ENCODE measurements around the gene SETX. TPM values are rescaled to one million over a fixed set of nuclear protein-coding genes. Genes with fewer than 3 reads are reported as not detected.

Gene SETX
- total RNA-seq, 1 donor from 2014 or later, result 85.3 TPM

DNA sequence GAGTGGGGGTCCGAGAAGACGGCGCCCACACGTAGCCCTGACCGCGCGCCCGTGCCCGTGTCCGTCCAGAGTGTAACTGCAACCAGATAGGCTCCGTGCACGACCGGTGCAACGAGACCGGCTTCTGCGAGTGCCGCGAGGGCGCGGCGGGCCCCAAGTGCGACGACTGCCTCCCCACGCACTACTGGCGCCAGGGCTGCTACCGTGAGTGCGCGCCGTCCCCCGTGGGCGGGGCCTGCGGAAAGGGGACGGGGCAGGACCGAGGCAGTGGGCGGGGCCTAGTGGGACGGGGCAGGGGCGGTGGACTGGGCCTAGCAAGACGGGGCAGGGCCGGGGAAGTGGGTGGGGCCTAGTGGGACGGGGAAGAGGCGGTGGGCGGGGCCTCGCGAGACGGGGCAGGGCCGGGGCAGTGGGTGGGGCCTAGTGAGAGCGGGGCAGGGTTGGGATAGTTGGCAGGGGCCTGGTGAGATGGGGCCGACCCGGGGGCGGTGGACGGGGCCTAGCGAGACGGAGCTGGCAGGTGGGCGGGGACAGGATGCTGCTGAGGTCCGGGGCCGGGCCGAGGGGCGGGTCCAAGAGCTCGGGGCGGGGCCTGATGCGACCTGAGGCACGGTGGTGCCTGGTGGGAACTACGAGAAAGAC lies 113.8 kb downstream of the SETX start:
- DNase-seq, result peak; percentile 91

DNA sequence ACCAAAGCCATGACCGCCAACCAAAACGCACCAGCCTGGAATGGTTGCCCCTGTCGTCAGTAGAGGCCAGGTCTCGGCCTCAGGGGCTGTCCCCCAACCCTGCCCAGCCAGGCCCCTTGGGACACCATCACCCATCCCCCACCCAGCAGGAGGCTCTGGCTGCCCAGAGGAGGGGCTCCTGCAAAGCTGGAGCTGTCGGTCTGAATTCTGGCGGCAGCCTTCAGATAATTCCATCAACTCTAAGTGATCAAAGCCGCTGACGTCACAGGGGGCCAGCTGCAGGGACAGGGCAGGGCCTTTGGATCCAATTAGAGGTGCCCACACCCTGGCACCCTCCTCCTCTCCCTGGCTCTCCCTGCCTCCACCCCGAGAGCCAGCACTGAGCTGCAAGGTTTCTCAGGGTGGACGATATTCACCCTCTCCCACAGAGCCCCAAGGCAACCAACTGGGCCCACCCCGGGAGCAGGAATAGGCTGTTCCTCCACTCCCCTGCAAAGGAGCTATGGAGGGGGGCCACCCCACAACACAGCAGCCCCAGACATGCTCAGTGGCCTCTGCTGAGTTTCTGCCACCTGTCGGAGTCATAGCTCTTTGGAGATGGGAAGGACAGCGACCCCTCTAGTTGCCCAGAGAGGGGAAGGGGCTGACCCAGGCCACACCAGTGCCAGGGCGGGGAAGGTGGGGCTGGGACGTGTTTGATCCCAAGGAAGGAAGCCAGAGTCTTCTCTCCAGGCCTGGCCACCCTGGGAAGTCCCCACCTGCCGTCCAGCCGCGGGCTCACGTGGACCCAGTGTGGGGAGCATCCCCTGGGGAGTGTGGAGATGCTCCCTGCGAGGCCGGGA lies 114.6 kb downstream of the SETX start:
- DNase-seq, result no peak

DNA sequence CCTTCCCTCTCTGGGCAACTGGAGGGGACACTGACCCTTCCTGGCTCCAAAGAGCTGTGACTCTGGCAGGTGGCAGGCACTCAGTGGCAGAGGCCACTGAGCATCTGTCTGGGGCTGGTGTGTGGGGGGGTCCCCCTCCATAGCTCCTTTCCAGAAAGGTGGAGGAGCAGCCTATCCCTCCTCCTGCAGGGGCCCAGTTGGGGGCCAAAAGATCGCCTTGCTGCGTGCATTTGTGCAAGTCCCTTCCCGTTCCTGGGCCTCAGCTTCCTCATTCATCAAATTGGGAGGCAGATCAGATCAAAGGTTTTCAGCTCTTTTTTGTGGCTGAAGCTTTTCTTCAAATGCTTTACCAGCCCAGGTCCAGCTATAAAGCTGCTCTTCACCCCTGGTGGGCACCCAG lies 115.3 kb downstream of the SETX start:
- no peak for DNase-seq

DNA sequence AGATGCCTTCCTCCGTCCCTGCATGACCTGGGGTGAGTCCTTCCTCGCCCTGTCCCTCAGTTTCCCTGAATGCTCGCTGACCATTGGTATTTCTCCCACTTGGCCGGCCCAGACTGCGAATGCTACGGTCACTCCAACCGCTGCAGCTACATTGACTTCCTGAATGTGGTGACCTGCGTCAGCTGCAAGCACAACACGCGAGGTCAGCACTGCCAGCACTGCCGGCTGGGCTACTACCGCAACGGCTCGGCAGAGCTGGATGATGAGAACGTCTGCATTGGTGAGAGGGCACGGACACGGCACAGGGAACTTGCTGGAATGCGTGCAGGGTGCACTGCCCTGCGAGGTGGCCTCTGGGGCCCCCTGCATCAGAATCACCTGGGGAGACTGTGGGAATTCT lies 115.8 kb downstream of the SETX start:
- no peak for DNase-seq

DNA sequence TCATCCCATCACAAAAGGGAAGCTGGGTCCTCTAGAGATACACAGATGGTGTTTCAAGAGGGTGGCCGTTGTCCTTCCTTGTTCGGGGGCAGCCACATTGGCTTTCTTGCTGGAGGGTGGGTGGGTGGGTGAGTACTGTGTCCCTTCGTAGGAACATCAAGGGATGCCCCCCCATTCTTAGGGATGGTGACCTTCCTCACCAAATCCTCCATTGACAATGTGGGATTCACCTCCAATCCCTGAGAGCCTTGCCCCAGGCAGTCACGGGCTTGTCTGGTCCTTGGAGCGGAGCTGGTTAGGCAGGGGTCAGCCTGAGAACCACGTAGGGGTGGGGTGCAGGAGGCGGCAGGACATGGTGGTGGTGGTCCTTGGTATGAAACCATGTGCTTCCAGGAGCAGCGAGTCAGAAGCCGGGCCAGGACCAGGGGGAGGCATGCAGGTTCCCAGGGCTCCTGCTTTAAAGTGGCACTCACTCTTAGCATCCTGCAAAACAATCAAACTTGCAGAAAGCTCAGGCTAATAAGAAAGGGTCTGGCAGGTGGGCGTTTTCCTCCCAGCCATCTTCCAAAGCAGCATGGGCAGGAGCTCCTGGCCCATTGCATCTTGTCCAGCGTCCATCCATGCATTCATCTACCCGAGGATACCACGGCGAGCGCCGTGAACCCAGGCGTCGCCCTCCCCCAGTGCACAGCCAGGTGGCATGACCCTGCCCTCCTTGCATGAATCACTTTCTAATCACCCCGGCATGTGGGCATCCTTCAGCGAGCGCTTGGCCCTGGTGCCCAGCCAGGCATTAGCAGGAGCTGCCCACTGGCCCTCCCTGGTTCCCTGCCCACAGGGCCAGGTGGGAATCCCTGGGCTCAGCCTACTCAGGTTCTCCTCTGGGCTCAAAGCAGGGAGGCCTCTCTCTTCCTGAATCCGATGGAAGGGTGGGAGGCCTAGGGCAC lies 116.5 kb downstream of the SETX start:
- no peak for DNase-seq

DNA sequence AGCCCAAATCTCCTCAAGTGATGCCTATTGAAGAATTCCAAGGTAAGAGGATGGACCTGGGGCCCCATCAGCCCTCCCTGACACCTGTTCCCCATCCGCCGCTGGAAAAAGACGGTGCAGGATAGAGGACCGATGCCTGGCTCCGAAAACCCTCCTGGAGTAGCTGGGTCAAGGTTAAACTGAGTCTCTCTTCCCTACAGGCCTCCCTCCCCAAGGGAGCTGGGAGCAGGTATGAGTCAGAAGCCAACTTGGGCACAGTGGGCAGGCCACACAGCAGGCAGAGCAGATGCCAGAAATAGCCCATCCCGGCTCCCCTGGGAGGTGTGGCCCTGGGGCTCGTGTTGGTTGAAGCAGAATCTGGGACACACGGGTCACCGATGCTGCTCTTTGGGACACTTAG lies 117.3 kb downstream of the SETX start:
- no peak for DNase-seq

DNA sequence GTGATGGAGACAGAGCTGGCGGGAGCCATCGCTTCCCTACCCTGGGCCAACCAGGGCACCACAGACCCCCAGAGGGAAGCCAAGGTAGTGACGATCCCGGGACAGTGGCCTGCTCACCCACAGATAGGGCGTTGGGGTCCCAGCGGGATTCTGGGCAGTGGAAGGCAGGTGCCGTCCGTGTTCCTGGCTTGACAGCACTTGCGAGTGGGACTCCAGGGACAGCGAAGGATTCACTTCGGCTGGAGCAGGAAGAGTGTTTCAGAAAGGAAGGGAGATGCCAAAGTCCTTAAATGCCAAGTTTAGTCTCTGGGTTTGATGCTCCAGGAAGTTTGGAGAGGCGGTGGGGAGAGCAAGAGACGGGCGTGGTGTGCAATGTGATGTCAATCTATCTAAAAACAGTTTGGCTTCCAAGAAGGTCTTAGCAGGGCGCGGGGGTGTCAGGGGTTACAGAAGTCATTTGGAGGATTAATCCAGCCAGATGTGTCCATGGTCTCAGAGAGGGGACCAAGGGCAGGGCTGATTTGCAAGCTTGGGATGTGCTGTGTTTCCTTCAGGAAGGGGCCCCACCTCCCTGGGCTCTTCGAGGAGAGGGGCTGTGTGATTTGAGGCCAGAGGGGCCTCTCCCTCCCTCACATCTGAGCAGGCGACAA lies 118.0 kb downstream of the SETX start:
- DNase-seq, result no peak

DNA sequence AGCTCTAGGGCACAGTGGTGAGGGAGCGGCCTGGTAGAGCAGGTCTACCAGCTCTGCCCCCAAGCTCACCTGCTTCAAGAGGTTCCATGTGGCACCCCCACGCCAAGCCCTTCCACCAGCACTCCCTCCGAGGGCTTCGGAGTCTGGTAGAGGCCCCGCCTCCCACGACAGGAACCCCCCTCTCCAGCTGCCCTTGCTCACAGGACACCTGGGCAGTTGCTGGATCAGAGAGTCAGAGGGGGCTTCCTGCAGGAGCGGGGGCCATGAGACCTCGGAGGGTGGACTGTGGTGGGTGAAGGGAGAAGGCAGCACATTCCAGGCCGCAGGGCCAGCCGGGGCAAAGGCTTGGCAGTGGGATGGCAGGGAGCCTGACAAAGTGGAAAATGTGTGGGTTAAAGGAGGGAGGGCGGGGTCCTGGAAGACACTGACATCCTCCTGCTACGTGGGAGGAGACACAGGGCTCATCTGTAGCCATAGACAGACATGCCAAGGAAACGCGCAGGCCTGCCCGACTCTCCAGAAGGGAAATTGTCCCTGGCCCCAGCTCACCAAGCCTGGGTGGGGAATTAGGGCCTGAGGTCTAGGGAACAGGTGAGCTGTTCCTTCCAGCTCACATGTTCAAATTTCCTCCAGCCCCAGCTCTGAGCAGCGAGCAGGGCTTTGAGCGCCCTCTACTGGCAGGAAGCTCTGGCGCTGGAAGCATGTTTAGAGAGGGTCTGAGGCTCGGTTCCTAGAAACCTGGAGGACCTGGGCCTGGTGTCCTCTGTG lies 118.7 kb downstream of the SETX start:
- DNase-seq, result peak; percentile 49

DNA sequence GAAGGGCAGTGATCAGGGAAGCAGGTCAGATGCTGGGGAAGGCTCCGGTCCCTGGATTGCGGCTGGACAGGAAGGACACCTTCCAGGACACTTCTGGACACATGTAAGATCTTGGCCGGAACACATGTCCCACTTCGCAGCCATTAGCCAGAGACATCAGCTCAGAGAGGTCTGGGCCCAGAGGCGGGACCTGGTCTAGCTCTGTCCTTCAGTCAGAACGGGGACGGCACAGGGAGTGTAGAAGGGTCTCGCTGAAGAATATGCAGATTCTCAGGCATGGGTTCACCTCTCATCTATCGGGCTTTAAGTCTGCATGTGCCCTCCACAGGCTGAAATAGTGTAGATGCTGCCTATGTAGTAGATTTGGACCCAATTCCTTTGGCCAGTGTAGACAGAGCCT lies 119.7 kb downstream of the SETX start:
- DNase-seq, result no peak

DNA sequence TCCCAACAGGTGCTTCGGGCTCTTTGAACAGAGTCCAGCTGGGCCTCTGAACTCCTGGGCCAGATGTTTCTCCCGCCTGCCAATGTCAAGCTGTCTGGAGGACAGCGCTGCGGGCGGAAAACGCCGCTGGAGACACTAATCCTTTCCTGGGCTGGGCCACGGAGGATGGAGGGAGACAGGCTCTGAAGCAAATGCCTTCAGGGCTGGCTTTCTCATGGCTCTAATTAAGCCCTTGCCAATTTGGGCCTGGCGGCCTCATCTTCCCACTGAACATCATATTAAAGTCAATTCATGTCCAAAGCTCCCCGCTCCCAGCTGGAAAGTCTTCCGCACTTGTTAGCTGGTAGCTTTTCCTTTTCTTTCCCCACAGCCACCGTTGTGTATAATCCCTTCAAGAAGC lies 120.3 kb downstream of the SETX start:
- no peak for DNase-seq

DNA sequence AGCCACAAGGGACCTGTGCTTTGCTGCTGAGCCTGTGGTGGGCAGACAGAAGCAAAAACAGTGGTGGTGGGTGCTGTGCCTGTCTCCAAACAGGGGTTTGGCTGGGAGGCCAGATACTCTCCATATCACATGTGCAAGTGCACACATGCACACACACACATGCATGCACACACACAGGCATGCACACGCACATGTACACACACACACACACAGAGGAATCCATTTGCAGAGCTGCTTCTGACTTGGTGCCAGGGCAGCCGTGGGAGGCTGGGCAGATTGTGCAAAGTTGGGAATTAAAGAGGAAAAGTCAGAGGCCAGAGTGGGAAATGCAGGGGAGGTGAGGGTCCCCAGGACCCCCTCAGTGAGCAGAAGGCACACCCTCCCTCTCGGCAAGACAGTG lies 121.6 kb downstream of the SETX start:
- DNase-seq, result no peak

DNA sequence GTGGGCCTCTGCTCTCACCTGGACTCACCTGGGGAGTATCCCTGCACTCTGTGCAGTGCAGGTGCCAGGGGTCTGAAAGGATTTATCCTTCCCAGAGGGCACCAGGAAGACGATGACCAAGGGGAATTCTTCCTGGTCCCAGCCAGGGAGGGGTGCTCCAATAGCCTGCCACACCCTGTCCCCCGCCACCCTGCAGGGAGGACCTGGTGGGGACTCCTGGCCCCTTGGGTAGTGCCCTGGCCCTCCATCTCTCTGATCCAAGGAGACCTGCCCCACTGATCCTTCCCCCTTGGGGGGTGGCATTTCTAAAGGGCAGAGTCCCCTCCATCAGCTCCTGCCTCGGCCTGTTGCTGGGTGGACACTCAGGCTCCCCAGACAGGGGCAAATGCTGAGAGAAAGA lies 122.3 kb downstream of the SETX start:
- no peak for DNase-seq

DNA sequence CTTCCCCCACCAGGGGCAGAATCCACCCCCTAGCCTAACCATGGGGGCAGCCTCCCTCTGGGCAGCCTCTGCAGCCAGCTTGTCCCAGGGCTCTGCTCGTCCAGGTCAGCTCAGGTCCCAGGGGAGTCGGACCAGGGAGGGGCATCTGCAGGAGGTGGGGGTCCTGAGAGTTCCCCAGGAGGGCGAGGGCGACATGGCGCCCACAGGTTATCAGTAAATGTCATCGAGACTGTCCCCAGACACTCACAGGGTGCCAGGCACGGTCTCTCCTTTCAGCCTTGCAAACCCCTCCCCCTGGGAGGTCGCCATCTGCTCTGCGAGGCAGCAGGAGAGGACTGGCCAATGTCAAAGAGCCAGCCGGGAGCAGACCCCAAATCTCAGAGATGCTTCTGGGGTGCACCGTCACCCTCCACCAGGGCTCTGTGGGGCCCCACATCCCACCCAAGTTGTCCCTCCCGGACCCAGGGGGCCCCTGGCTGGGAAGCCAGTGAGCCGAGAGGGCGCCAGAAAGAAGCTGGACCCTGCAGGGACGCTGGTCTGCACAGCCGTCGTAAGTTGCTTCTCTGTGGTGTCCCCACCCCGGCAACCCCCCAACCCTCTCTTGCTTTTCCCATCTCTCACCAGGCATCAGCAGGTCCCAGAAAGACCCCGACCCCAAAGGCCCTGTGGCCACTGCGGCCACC lies 123.6 kb downstream of the SETX start:
- no peak for DNase-seq

DNA sequence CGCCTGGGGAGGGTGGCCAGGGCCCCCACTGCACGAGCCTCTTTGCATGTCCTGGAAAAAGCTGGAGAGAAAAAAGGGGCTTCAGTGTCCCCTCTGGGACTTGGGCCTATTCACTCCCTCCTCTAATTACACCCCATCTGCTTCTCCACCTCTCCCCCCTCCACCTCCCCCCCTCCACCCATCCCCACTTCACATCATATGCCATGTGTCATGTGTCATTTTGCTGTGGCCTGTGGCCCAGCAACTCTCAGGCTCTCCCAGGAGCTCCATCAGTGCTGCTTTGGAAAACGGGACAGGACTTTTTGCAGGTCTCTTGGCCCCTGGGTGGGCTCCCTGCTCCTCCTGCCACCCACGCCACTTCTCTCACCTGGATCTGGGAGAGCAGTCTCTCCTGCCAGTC lies 124.2 kb downstream of the SETX start:
- no peak for DNase-seq

DNA sequence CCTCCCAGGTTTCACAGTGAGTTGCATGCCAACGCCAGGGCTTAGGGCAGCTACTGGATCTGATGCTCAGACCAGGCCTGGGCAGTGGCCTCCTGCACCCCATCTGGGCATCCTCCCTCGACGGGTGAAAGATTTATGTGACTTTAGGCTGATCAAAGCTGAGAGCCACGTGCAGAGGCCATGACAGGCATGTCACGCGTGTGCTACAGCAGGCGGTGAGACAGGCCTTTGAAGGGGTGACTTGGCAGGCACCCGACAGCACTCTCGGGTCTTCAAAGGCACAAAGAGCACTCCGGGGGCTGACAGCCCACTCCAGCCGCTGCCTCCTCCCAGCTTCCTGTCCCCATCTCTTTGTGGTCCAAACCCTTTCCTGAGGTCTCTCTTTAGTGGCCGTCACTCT lies 126.7 kb downstream of the SETX start:
- DNase-seq, result no peak

DNA sequence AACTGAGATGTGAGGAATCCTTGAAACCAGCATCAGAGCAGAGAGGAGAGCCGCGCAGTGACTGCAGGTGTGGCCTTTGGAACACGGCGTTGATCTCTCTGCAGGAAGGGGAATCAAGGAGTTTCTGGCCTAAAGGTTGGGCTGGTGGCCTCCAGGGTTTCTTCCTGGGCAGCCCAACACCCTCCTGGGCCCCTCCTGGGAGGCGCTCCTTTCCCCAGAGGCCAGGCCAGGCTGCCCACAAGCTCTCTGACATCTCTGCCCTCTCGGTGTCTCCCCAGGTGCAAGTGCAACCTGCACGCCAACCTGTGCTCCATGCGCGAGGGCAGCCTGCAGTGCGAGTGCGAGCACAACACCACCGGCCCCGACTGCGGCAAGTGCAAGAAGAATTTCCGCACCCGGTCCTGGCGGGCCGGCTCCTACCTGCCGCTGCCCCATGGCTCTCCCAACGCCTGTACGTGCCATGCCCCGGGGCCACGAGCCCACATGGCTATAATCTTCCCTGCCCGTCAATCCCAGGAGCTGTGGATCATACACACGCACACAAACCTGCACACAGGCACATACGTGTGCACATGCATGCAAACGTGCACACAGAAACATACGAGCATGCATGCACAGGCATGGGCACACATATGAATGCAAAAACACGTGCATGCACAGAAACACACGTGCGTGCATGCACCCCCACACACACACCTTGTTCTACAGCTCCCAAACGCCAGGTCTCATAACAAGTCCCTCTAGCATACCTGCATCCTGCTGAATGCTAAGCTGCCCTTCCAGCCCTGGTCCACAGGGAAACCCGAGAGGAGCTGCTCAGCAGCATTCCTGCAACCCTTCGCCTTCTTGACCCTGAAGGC lies 128.0 kb downstream of the SETX start:
- DNase-seq, result no peak

DNA sequence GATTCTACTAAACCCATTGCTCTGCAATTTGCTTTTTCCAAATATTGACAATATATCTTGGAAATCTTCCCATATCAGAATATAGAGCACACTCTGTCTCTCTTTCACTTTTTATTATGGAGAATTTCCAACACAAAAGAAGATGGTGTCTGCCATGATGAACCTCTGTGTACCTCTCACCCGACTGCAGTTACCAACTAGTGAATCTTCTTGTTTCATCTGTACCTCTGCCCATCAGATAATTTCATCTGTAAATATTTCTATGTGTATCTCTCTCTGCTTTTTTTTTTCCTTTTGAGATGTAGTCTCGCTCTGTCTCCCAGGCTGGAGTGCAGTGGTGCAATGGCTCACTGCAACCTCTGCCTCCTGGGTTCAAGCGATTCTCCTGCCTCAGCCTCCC lies 130.1 kb downstream of the SETX start:
- no peak for DNase-seq

DNA sequence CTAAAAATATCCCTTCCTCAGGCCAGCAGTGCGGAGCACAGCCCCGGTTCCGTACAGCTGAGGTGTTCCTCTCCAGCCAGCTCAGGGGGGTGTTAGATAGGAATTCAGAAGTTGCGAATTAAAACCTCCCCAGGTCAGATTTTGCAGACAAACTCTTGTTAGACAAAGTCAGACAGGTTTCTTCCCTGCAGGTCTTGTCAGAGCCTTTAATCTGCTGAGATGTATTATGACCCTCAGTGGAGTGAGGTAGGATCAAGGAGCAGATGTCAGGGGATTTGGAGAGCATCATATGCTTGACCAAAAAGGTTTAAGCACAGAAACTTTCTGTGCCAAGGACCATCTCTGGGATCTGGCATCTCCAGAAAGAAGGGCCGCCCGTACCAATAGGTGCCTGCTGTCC lies 132.8 kb downstream of the SETX start:
- DNase-seq, result no peak

DNA sequence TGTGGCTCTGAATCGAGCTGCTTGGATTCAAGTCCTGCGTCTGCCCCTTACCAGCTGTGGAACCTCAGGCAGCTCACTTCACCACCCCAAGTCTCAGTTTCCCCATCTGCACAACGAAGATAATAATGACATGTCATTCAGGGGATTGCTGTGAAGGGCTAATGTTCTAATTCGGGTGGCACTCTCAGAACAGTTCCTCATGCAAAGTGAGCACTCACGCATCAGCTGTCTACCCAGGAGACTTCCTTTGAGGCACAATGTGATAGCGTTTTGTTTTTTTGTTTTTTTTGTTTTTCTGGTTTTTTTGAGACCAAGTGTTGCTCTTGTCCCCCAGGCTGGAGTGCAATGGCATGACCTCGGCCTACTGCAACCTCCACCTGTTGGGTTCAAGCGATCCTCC lies 136.6 kb downstream of the SETX start:
- no peak for DNase-seq

Measured in occipital lobe (tissue), 2 donors.